Peyer's patch (tissue), 4 donors: ENCODE measurements around the gene CAPS.

ENCODE experiments used
- POLR2A ChIP-seq, 2 donors: fragments of 450-650 bp; IDR thresholded peaks; one replicate each; pipeline ENCODE4 v1.5.1; 2017; ENCODE audit warnings: antibody characterized with exemption in 2 of 2, mild to moderate bottlenecking in 2 of 2, moderate library complexity in 2 of 2
- TF ChIP-seq, protein P1 (sequence below), 6 experiments: fragments of 450-650 bp in 4 of 6; fragments of 200-600 bp in 2 of 6; sonication (generic) in 1 of 6; IDR thresholded peaks; one replicate each; pipeline ENCODE4 v1.5.1; 2017 to 2019; ENCODE audit warnings: antibody characterized with exemption in 6 of 6, mild to moderate bottlenecking in 3 of 6, moderate library complexity in 1 of 6

DNA sequence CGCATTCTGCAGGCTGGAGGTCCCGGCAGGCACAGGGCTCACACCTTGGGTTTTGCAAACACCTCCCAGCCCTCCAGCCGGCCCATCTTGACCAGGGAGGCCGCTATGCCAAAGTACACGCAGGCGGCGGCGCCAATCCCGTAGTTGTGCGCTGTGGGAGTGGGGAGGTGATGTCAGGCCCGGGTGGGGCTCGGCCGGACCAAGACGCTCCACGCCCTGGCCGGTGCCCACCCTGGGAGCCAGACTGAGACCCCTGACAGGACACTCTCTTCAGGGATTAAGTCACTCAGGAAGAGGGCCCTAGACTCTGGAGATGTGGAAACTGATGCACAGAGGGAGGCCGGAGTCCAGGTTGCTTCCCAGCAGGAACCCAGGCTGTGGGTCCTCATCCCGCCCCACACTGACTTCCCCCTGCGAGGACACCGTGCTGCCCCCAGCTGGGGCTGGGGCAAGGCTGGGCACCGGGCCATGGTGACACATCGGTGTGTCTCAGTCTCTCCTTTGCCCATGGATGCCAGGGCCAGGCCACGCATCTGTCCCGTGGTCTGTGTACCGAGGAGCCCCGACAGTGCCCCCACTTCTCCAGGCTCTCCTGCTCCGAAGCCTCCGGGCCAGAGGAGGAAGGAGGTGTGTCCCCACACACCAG, 19.2 kb upstream of the CAPS start:
- TF ChIP-seq, protein P1, sequence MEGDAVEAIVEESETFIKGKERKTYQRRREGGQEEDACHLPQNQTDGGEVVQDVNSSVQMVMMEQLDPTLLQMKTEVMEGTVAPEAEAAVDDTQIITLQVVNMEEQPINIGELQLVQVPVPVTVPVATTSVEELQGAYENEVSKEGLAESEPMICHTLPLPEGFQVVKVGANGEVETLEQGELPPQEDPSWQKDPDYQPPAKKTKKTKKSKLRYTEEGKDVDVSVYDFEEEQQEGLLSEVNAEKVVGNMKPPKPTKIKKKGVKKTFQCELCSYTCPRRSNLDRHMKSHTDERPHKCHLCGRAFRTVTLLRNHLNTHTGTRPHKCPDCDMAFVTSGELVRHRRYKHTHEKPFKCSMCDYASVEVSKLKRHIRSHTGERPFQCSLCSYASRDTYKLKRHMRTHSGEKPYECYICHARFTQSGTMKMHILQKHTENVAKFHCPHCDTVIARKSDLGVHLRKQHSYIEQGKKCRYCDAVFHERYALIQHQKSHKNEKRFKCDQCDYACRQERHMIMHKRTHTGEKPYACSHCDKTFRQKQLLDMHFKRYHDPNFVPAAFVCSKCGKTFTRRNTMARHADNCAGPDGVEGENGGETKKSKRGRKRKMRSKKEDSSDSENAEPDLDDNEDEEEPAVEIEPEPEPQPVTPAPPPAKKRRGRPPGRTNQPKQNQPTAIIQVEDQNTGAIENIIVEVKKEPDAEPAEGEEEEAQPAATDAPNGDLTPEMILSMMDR (IDR thresholded peaks at IDR 0.05) = no peak
- no peak for TF ChIP-seq POLR2A (IDR thresholded peaks at IDR 0.05)
